Stimulated activated CD8-positive, alpha-beta memory T cell treated with anti-CD3 and anti-CD28 coated beads, Interleukin-4, amount 100 ng/mL, for 48 hours (primary cell): ENCODE results near the gene DENND1B.

ENCODE experiments used
- DNase-seq: peaks from one replicate; pipeline ENCODE4 v3.0.0-alpha.2; 2020

The DENND1B gene

DNA sequence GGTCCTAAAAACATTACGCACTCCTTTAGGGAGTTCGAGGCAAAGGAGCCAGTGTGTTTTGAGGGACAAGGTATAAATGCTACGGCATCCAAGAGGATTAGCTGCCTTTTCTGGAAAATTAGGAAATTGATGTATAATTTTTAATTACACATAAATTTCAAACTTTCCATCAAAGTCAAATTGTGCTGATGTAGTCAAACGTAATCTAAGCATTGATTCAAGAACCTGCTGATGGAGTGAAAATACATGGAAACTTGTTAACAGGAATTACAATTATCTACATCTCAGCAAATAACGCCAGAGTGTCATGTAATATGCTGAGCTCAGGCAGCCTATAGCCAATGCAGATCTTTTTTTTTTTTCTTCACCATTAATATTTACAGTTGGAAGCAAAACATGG, 312.7 kb downstream of the DENND1B start:
- no peak for DNase-seq
